ENCODE results near the gene LSMEM2. TPM values are rescaled to one million over a fixed set of nuclear protein-coding genes. Genes with fewer than 3 reads are reported as not detected.

The LSMEM2 gene
- total and polyA plus RNA-seq, 2 of the 8 experiments (the other 6 are each of a cell fraction or from before 2014, with no cell fraction given): 0.58 to 0.68 TPM

GRCh38 chr3:50321336-50322114 is 42.6 kb downstream of the LSMEM2 start:
- H3K14ac ChIP-seq (ENCODE audit: insufficient read length): no peak overlapping the region
- peaks cover 18 to 29% of the 10 kb centered on the region in 2 experiments for H4K20me1 ChIP-seq (replicated peaks in 1 of 2; ENCODE audit: control insufficient read depth in 1 of 2, insufficient read depth in 2 of 2, low read length in 2 of 2)
- 1% methylated on average over 43 of the region's 59 CpGs; no CpG with 5 or more reads in 1 of the 2 experiments for WGBS, 2 experiments (ENCODE audit: extremely low coverage in 1 of 2, insufficient coverage in 1 of 2, insufficient read length in 1 of 2, insufficient replicate concordance in 2 of 2, low coverage in 1 of 2, low lambda C conversion rate in 2 of 2, missing lambda C conversion rate in 1 of 2)
- H3K79me2 ChIP-seq (ENCODE audit: control insufficient read depth in 1 of 2, insufficient read depth in 2 of 2, low read length in 2 of 2): peaks cover 0 to 25% of the 10 kb centered on the region in 2 experiments; a peak in 3 of 4 replicates
- peak overlapping the region; percentile 95; the same call in 1 of the 2 replicates for H2BK15ac ChIP-seq (ENCODE audit: low read length)
- H3K79me1 ChIP-seq (ENCODE audit: low read depth, low read length): peaks cover 17% of the 10 kb centered on the region
- CTCF ChIA-PET (ENCODE audit: partially characterized antibody): interaction anchor here (0.5 to 7.5 kb wide), 25 partner anchors 10 to 1340 kb away, joined by 3 to 75 read pairs (median 4); partner anchors contain the start of genes CYB561D2, GNAT1, HYAL1 and HYAL3
- peak overlapping the region; percentile 95 to 100 (median 98) for H3K9ac ChIP-seq (replicated peaks in 1 of 4; ENCODE audit: extremely low read depth in 1 of 4, low read depth in 3 of 4, low read length in 3 of 4)
- no peak for FAIRE-seq
- peak overlapping the region; percentile 98 for H3K56ac ChIP-seq (replicated peaks; ENCODE audit: insufficient read length, low read depth, low read length)
- H3K18ac ChIP-seq (ENCODE audit: extremely low read depth, low read length): peak overlapping the region; percentile 98
- H4K91ac ChIP-seq (replicated peaks; ENCODE audit: insufficient read length, low read length): peak overlapping the region; percentile 94
- POLR2A ChIA-PET (ENCODE audit: partially characterized antibody): interaction anchor here (0.6 to 12.6 kb wide), 14 partner anchors 8 to 135 kb away, joined by 3 to 149 read pairs (median 6); partner anchors contain the start of genes GNAI2, HYAL1, HYAL3 and IFRD2
- peaks cover 17% of the 10 kb centered on the region for H3K23me2 ChIP-seq (ENCODE audit: low read depth, low read length)
- no peak overlapping the region; the same call in 1 of the 2 replicates for H2AFZ ChIP-seq (ENCODE audit: low read length)
- no peaks in the 10 kb centered on the region for H3K9me3 ChIP-seq (ENCODE audit: insufficient read depth in 2 of 2, low read depth in 1 of 2, low read length in 1 of 2)
- H4K5ac ChIP-seq (ENCODE audit: insufficient read length, low read depth, low read length): peak overlapping the region; percentile 98
- no peak overlapping the region for H2BK120ac ChIP-seq (replicated peaks; ENCODE audit: low read depth, low read length)
- no peaks in the 10 kb centered on the region for H3K27me3 ChIP-seq (replicated peaks in 1 of 4; ENCODE audit: control insufficient read depth in 3 of 4, extremely low read depth in 1 of 4, insufficient read depth in 3 of 4, low read length in 3 of 4)
- DNase-seq (ENCODE audit: low read depth in 1 of 2, low spot score in 2 of 2): peak; percentile 75 to 93
- 0 out of 2 replicates have a peak overlapping the region, but pooled peaks have one; percentile 95 for H2BK20ac ChIP-seq (ENCODE audit: low read length)
- peak overlapping the region; percentile 99 for H2BK5ac ChIP-seq (ENCODE audit: low read depth, low read length)
- peak overlapping the region; percentile 99 for H4K8ac ChIP-seq (ENCODE audit: extremely low read depth, insufficient read depth, low read length)
- H3K4me2 ChIP-seq (ENCODE audit: insufficient read depth in 1 of 2, low read depth in 2 of 2, low read length in 2 of 2): peak overlapping the region; percentile 97
- H2AK5ac ChIP-seq (ENCODE audit: low read depth, low read length): no peak overlapping the region
- peak overlapping the region; percentile 74 for H3K4ac ChIP-seq (replicated peaks; ENCODE audit: insufficient read length, low read depth, low read length)
- no peak overlapping the region for H3K23ac ChIP-seq (ENCODE audit: insufficient read length)
- peaks cover 0 to 35% (median 19%) of the 10 kb centered on the region in 4 experiments; a peak in 6 of 7 replicates for H3K4me1 ChIP-seq (replicated peaks in 1 of 4; ENCODE audit: control insufficient read depth in 3 of 4, insufficient read depth in 4 of 4, low read length in 3 of 4)
- H3K4me3 ChIP-seq (ENCODE audit: extremely low read depth in 1 of 4, insufficient read depth in 2 of 4, low read depth in 3 of 4, low read length in 4 of 4): peak overlapping the region; percentile 89 to 96 (median 94)
- H2BK12ac ChIP-seq (ENCODE audit: low read depth, low read length): peak overlapping the region; percentile 87; the same call in 1 of the 2 replicates
- peak overlapping the region; percentile 100 for H3K27ac ChIP-seq (ENCODE audit: low read depth, low read length)
- peaks cover 23 to 37% (median 31%) of the 10 kb centered on the region in 4 experiments for H3K36me3 ChIP-seq (ENCODE audit: control insufficient read depth in 2 of 4, insufficient read depth in 4 of 4, low read length in 3 of 4)
- TF ChIP-seq FOSL1 (IDR thresholded peaks at IDR 0.05; ENCODE audit: insufficient read depth, low read depth, low read length) (no peak), SIN3A (conservative IDR thresholded peaks at IDR 0.05 in 1 of 2, IDR thresholded peaks at IDR 0.05 in 1 of 2; ENCODE audit: low read depth in 1 of 2, low read length in 2 of 2) (no peak; a peak in 2 of 4 replicates), RFX5 (IDR thresholded peaks at IDR 0.05; ENCODE audit: borderline replicate concordance, low read depth, low read length) (no peak), E2F6 (IDR thresholded peaks at IDR 0.05) (peak; percentile 41), MAX (IDR thresholded peaks at IDR 0.05) (peak; percentile 41), GABPA (IDR thresholded peaks at IDR 0.05; ENCODE audit: borderline replicate concordance, insufficient read depth, low read length) (peak; percentile 23; the same call in 1 of the 2 replicates), PHF8 (conservative IDR thresholded peaks at IDR 0.05; ENCODE audit: low read depth, low read length) (peak; percentile 99), RXRA (IDR thresholded peaks at IDR 0.05; ENCODE audit: insufficient read depth, low read depth, low read length) (peak; percentile 68; the same call in 1 of the 2 replicates)
